Naive thymus-derived CD8-positive, alpha-beta T cell (primary cell): ENCODE results near the gene TSGA10IP. TPM values are rescaled to one million over a fixed set of nuclear protein-coding genes. Genes with fewer than 3 reads are reported as not detected.

Experiments
- ATAC-seq, 2 donors: fragments of 150-1000 bp; cut with Tn5 transposase in 1 of 2; sonication (Bioruptor Pico), chemical (Tn5 transposase) in 1 of 2; 1 replicate in 1 of 2; 2 replicates in 1 of 2; pipeline ENCODE4 v1.10.0; 2021; ENCODE audit warnings: mild to moderate bottlenecking in 2 of 2, moderate library complexity in 2 of 2
- POLR2A ChIA-PET: fragments of 350-600 bp; sonication (Branson Sonifier 250); formaldehyde crosslinking; loops from one replicate; lab custom pipeline; 2021; ENCODE audit warnings: antibody characterized with exemption; lab: Charles Lee
- DNase-seq, 10 donors: peaks; one replicate each; pipeline versions ENCODE4 v3.0.0 to v3.0.0-alpha.2; 2020 to 2022
- H3K27ac Mint-ChIP-seq, 10 donors: one replicate each; pipeline ENCODE4 v1.8.0; 2020 to 2022; ENCODE audit warnings: mild to moderate bottlenecking in 10 of 10, mixed read lengths in 10 of 10, moderate library complexity in 4 of 10, inconsistent platforms in 1 of 10
- H3K27me3 Mint-ChIP-seq, 5 donors: one replicate each; pipeline ENCODE4 v1.8.0; 2021 to 2022; ENCODE audit warnings: mixed read lengths in 5 of 5
- H3K36me3 Mint-ChIP-seq, 3 donors: one replicate each; pipeline ENCODE4 v1.8.0; 2020 to 2022; ENCODE audit warnings: mixed read lengths in 3 of 3, mild to moderate bottlenecking in 2 of 3, inconsistent platforms in 1 of 3
- H3K4me1 Mint-ChIP-seq, 4 donors: one replicate each; pipeline ENCODE4 v1.8.0; 2021 to 2022; ENCODE audit warnings: mixed read lengths in 4 of 4
- H3K4me3 Mint-ChIP-seq, 10 donors: one replicate each; pipeline ENCODE4 v1.8.0; 2020 to 2022; ENCODE audit warnings: mild to moderate bottlenecking in 10 of 10, mixed read lengths in 10 of 10, moderate library complexity in 6 of 10, inconsistent platforms in 1 of 10
- H3K9me3 Mint-ChIP-seq, 9 donors: one replicate each; pipeline ENCODE4 v1.8.0; 2020 to 2022; ENCODE audit warnings: mixed read lengths in 9 of 9, mild to moderate bottlenecking in 3 of 9, inconsistent platforms in 1 of 9, moderate library complexity in 1 of 9
- polyA plus RNA-seq, 3 donors: library from polyadenylated mRNA; unstranded; fragments of 300-500 nt; fragmentation: Illumina TruSeq; gene quantifications; one replicate each; pipeline ENCODE4 v1.2.3, GENCODE V29; 2021
- total RNA-seq, 8 experiments: library from RNA in 2 of 8; stranded (reverse) in 2 of 8; gene quantifications; one replicate each; pipeline ENCODE4 v1.2.3 and lab custom pipeline; 2021 to 2026

TSGA10IP gene
- total and polyA plus RNA-seq, 5 experiments from 2014 or later: not detected

- peak overlapping the region in 6 of 10 donors; percentile 33 to 86 (median 60) for H3K27ac Mint-ChIP-seq
- H3K27me3 Mint-ChIP-seq: no peaks in the 10 kb centered on the region
- peaks cover 0 to 34% (median 4%) of the 10 kb centered on the region in 3 donors for H3K36me3 Mint-ChIP-seq
- ATAC-seq (peak in 1 of 2 donors; percentile 8), DNase-seq (no peak)
- no peaks in the 10 kb centered on the region for H3K9me3 Mint-ChIP-seq
- POLR2A ChIA-PET: interaction anchor here (0.9 to 1.3 kb wide), 3 partner anchors 9 to 97 kb away, joined by 4 to 5 read pairs (median 5); partner anchors contain the start of gene FIBP
- H3K4me3 Mint-ChIP-seq: no peak overlapping the region
- no peaks in the 10 kb centered on the region for H3K4me1 Mint-ChIP-seq
Measured at GRCh38 chr11:65981101-65981740, 35.9 kb downstream of the TSGA10IP start.

GRCh38 chr11:65981972-65982823 is 36.9 kb downstream of the TSGA10IP start:
- Mint-ChIP-seq H3K4me3 (no peak overlapping the region), H3K9me3 (no peaks in the 10 kb centered on the region), H3K36me3 (peaks cover 0 to 25% (median 4%) of the 10 kb centered on the region in 3 donors), H3K27me3 (no peaks in the 10 kb centered on the region), H3K4me1 (no peaks in the 10 kb centered on the region), H3K27ac (peak overlapping the region in 2 of 10 donors; percentile 53 to 81)
- DNase-seq: no peak
- POLR2A ChIA-PET: interaction anchor here (0.6 to 1.4 kb wide), 4 partner anchors 10 to 94 kb away, joined by 3 to 5 read pairs (median 4); partner anchors contain the start of gene FIBP
- ATAC-seq: no peak

- Mint-ChIP-seq H3K9me3 (no peaks in the 10 kb centered on the region), H3K27me3 (no peaks in the 10 kb centered on the region), H3K4me1 (no peaks in the 10 kb centered on the region), H3K4me3 (no peak overlapping the region), H3K36me3 (peaks cover 0 to 20% (median 4%) of the 10 kb centered on the region in 3 donors), H3K27ac (no peak overlapping the region)
- DNase-seq: no peak
- POLR2A ChIA-PET: interaction anchor here (1.4 kb wide), 1 partner anchor 9 kb away, joined by 3 read pairs; no protein-coding TSS in a partner anchor
- no peak for ATAC-seq
Measured at GRCh38 chr11:65982824-65983588, 37.7 kb downstream of the TSGA10IP start.

GRCh38 chr11:65983589-65983987 is 38.3 kb downstream of the TSGA10IP start:
- POLR2A ChIA-PET: interaction anchor here (1.4 kb wide), 1 partner anchor 9 kb away, joined by 3 read pairs; no protein-coding TSS in a partner anchor
- H3K4me1 Mint-ChIP-seq: no peaks in the 10 kb centered on the region
- H3K36me3 Mint-ChIP-seq: peaks cover 0 to 14% (median 4%) of the 10 kb centered on the region in 3 donors
- no peak overlapping the region for H3K27ac Mint-ChIP-seq
- DNase-seq (no peak), ATAC-seq (no peak)
- H3K27me3 Mint-ChIP-seq: no peaks in the 10 kb centered on the region
- no peaks in the 10 kb centered on the region for H3K9me3 Mint-ChIP-seq
- H3K4me3 Mint-ChIP-seq: no peak overlapping the region

GRCh38 chr11:65987336-65987735 is 42.1 kb downstream of the TSGA10IP start:
- Mint-ChIP-seq H3K27ac (no peak overlapping the region), H3K9me3 (no peaks in the 10 kb centered on the region), H3K4me1 (peaks cover 1 to 7% (median 5%) of the 10 kb centered on the region in 4 donors), H3K4me3 (no peak overlapping the region), H3K36me3 (peaks cover 0 to 2% (median 0%) of the 10 kb centered on the region in 3 donors), H3K27me3 (no peaks in the 10 kb centered on the region)
- DNase-seq: no peak
- POLR2A ChIA-PET: interaction anchor here (0.6 to 1.3 kb wide), 3 partner anchors 27 to 99 kb away, joined by 3 read pairs; no protein-coding TSS in a partner anchor
- no peak for ATAC-seq

- peak overlapping the region in 9 of 10 donors; percentile 28 to 93 (median 76) for H3K27ac Mint-ChIP-seq
- no peaks in the 10 kb centered on the region for H3K27me3 Mint-ChIP-seq
- POLR2A ChIA-PET: interaction anchor here (0.5 to 2.4 kb wide), 11 partner anchors 14 to 302 kb away, joined by 3 to 9 read pairs (median 4); partner anchors contain the start of genes BANF1, CCDC85B, FIBP and KAT5
- DNase-seq (peak; percentile 70 to 96 (median 92)), ATAC-seq (peak; percentile 98 to 99)
- H3K9me3 Mint-ChIP-seq: no peaks in the 10 kb centered on the region
- peaks cover 0 to 2% (median 0%) of the 10 kb centered on the region in 3 donors for H3K36me3 Mint-ChIP-seq
- peaks cover 1 to 7% (median 5%) of the 10 kb centered on the region in 4 donors for H3K4me1 Mint-ChIP-seq
- no peak overlapping the region for H3K4me3 Mint-ChIP-seq
Measured at GRCh38 chr11:65988791-65989592, 43.7 kb downstream of the TSGA10IP start.

- peak overlapping the region in 3 of 10 donors; percentile 21 to 47 (median 29) for H3K27ac Mint-ChIP-seq
- peaks cover 4 to 7% (median 6%) of the 10 kb centered on the region in 4 donors for H3K4me1 Mint-ChIP-seq
- peaks cover 0 to 24% (median 2%) of the 10 kb centered on the region in 3 donors for H3K36me3 Mint-ChIP-seq
- H3K4me3 Mint-ChIP-seq: no peak overlapping the region
- ATAC-seq (no peak), DNase-seq (no peak)
- POLR2A ChIA-PET: interaction anchor here (1.0 to 1.4 kb wide), 2 partner anchors 9 kb away, joined by 3 read pairs; no protein-coding TSS in a partner anchor
- H3K27me3 Mint-ChIP-seq: no peaks in the 10 kb centered on the region
- no peaks in the 10 kb centered on the region for H3K9me3 Mint-ChIP-seq
Measured at GRCh38 chr11:65992056-65992455, 46.8 kb downstream of the TSGA10IP start.

GRCh38 chr11:65997286-65997685 is 52.0 kb downstream of the TSGA10IP start:
- ATAC-seq (no peak), DNase-seq (peak in 1 of 10 donors; percentile 4)
- Mint-ChIP-seq H3K27me3 (no peaks in the 10 kb centered on the region), H3K36me3 (peaks cover 3 to 64% (median 6%) of the 10 kb centered on the region in 3 donors), H3K4me3 (peak overlapping the region in 2 of 10 donors; percentile 9 to 22), H3K4me1 (peaks cover 18 to 42% (median 30%) of the 10 kb centered on the region in 4 donors), H3K9me3 (no peaks in the 10 kb centered on the region), H3K27ac (peak overlapping the region in 7 of 10 donors; percentile 2 to 78 (median 19))
- POLR2A ChIA-PET: interaction anchor here (0.6 to 0.7 kb wide), 2 partner anchors 130 to 243 kb away, joined by 4 to 7 read pairs; no protein-coding TSS in a partner anchor

GRCh38 chr11:66001942-66002647 is 56.8 kb downstream of the TSGA10IP start, which contains the start of the genes BANF1 and EIF1AD:
Gene BANF1 (plus strand): TSS chr11:66002503. CDS start chr11:66003251, 748 bp downstream.
Gene EIF1AD (minus strand): TSS chr11:66002157. CDS start chr11:66000389, 1,768 bp downstream.
- Mint-ChIP-seq H3K4me3 (peak within 1 kb of the TSS; percentile 98 to 100 (median 99)), H3K9me3 (no peaks in the 10 kb centered on the region), H3K36me3 (peaks cover 6 to 62% (median 6%) of the 10 kb centered on the region in 3 donors), H3K27ac (peak within 1 kb of the TSS; percentile 98 to 100 (median 99)), H3K4me1 (peaks cover 17 to 54% (median 48%) of the 10 kb centered on the region in 4 donors), H3K27me3 (no peaks in the 10 kb centered on the region)
- DNase-seq (peak; percentile 69 to 99 (median 94)), ATAC-seq (peak; percentile 79 to 88)
- POLR2A ChIA-PET: interaction anchor here (0.7 to 2.1 kb wide), 24 partner anchors 9 to 462 kb away, joined by 3 to 30 read pairs (median 4); partner anchors contain the start of genes CCDC85B, CFL1, CST6 and FIBP

- peak overlapping the region; percentile 98 to 100 (median 99) for H3K27ac Mint-ChIP-seq
- H3K9me3 Mint-ChIP-seq: no peaks in the 10 kb centered on the region
- no peaks in the 10 kb centered on the region for H3K27me3 Mint-ChIP-seq
- peaks cover 6 to 56% (median 6%) of the 10 kb centered on the region in 3 donors for H3K36me3 Mint-ChIP-seq
- peak overlapping the region; percentile 98 to 100 (median 99) for H3K4me3 Mint-ChIP-seq
- peak in 1 of 10 donors; percentile 80 for DNase-seq
- POLR2A ChIA-PET: interaction anchor here (0.7 to 2.1 kb wide), 24 partner anchors 9 to 462 kb away, joined by 3 to 30 read pairs (median 4); partner anchors contain the start of genes CCDC85B, CFL1, CST6 and FIBP
- peaks cover 13 to 49% (median 47%) of the 10 kb centered on the region in 4 donors for H3K4me1 Mint-ChIP-seq
- peak; percentile 68 to 79 for ATAC-seq
Measured at GRCh38 chr11:66002648-66003225, 57.5 kb downstream of the TSGA10IP start.
